GM23248 (cell line): Measurements from ENCODE around the gene RAB17. TPM values are rescaled to one million over a fixed set of nuclear protein-coding genes. Genes with fewer than 3 reads are reported as not detected.

Source experiments
- DNase-seq: peaks from one replicate; pipeline ENCODE4 v3.0.0-alpha.2; 2015
- H2AFZ ChIP-seq: fragments of 200-600 bp; sonication (generic); 2 replicates; pipeline ENCODE4 v1.6.1; 2016; ENCODE audit warnings: antibody characterized with exemption
- H3F3A ChIP-seq: fragments of 200-600 bp; sonication (generic); 2 replicates; pipeline ENCODE4 v1.6.1; 2016; ENCODE audit warnings: mild to moderate bottlenecking, antibody characterized with exemption, mixed run types; ENCODE audit not compliant: insufficient read depth
- H3K27ac ChIP-seq: fragments of 200-600 bp; sonication (generic); 2 replicates; pipeline ENCODE4 v1.5.1; 2016; ENCODE audit warnings: mild to moderate bottlenecking
- H3K27me3 ChIP-seq: fragments of 200-600 bp; sonication (generic); replicated peaks from 2 replicates; pipeline ENCODE4 v1.6.1; 2016; ENCODE audit warnings: mild to moderate bottlenecking; ENCODE audit not compliant: insufficient read depth
- H3K36me3 ChIP-seq: fragments of 200-600 bp; sonication (generic); 2 replicates; pipeline ENCODE4 v1.6.1; 2016; ENCODE audit warnings: low read depth, mild to moderate bottlenecking
- H3K4me1 ChIP-seq: fragments of 200-600 bp; sonication (generic); 2 replicates; pipeline ENCODE4 v1.6.1; 2016; ENCODE audit warnings: mild to moderate bottlenecking; ENCODE audit not compliant: insufficient read depth
- H3K4me2 ChIP-seq: fragments of 200-600 bp; sonication (generic); one replicate; pipeline ENCODE4 v1.6.1; 2016; ENCODE audit warnings: mild to moderate bottlenecking; ENCODE audit not compliant: unreplicated experiment
- H3K4me3 ChIP-seq: fragments of 200-600 bp; sonication (generic); 2 replicates; pipeline ENCODE4 v1.5.1; 2016; ENCODE audit warnings: mild to moderate bottlenecking
- H3K79me2 ChIP-seq: fragments of 200-600 bp; sonication (generic); 2 replicates; pipeline ENCODE4 v1.6.1; 2016; ENCODE audit warnings: mild to moderate bottlenecking; ENCODE audit not compliant: insufficient read depth
- H3K9ac ChIP-seq: fragments of 200-600 bp; sonication (generic); 2 replicates; pipeline ENCODE4 v1.6.1; 2016; ENCODE audit warnings: mild to moderate bottlenecking
- H3K9me2 ChIP-seq: fragments of 200-600 bp; sonication (generic); 2 replicates; pipeline ENCODE4 v1.6.1; 2016; ENCODE audit warnings: mixed run types, mild to moderate bottlenecking, moderate library complexity; ENCODE audit not compliant: insufficient read depth
- H3K9me3 ChIP-seq: fragments of 200-600 bp; sonication (generic); one replicate; pipeline ENCODE4 v1.6.1; 2017; ENCODE audit warnings: low read depth
- H4K20me1 ChIP-seq: fragments of 200-600 bp; sonication (generic); 2 replicates; pipeline ENCODE4 v1.6.0; 2016; ENCODE audit not compliant: insufficient read depth
- EZH2 ChIP-seq: fragments of 200-600 bp; sonication (generic); IDR thresholded peaks from 2 replicates; pipeline ENCODE4 v1.6.1; 2018; ENCODE audit warnings: antibody characterized with exemption, mild to moderate bottlenecking; ENCODE audit not compliant: insufficient read depth, poor library complexity, severe bottlenecking
- EZH2phosphoT487 ChIP-seq: fragments of 200-600 bp; sonication (generic); IDR thresholded peaks from 2 replicates; pipeline ENCODE4 v1.6.1; 2018; ENCODE audit warnings: antibody characterized with exemption, moderate library complexity, mild to moderate bottlenecking, low read depth; ENCODE audit not compliant: insufficient read depth
- WGBS, 2 experiments: methylation state at CpG; one replicate each; pipeline ENCODE4 v1.1.6; 2015 to 2017; ENCODE audit warnings: low lambda C conversion rate in 2 of 2, low coverage in 1 of 2; ENCODE audit errors: missing lambda C conversion rate in 2 of 2; 5-methylcytosine and 5-hydroxymethylcytosine counted together
- in situ Hi-C: fragments of 300-500 bp; cut with MboI; formaldehyde crosslinking; loops from 2 replicates; pipeline ENCODE4 v1.15.0; 2020
- polyA plus RNA-seq: library from polyadenylated mRNA; unstranded; fragments of >200 nt; fragmentation: Nextera tagmentation; extraction: Ambion mirVana; gene quantifications from 2 replicates; pipeline ENCODE4 v1.2.1, GENCODE V29; 2016
- total RNA-seq: library from RNA; depleted of rRNA; stranded (reverse); fragments of >200 nt; shearing (Covaris generic); gene quantifications from 2 replicates; pipeline ENCODE4 v1.2.3, GENCODE V29; 2014

Gene RAB17
- total and polyA plus RNA-seq, 2 experiments from 2014 or later = 1.7 TPM; not detected in 1

DNA sequence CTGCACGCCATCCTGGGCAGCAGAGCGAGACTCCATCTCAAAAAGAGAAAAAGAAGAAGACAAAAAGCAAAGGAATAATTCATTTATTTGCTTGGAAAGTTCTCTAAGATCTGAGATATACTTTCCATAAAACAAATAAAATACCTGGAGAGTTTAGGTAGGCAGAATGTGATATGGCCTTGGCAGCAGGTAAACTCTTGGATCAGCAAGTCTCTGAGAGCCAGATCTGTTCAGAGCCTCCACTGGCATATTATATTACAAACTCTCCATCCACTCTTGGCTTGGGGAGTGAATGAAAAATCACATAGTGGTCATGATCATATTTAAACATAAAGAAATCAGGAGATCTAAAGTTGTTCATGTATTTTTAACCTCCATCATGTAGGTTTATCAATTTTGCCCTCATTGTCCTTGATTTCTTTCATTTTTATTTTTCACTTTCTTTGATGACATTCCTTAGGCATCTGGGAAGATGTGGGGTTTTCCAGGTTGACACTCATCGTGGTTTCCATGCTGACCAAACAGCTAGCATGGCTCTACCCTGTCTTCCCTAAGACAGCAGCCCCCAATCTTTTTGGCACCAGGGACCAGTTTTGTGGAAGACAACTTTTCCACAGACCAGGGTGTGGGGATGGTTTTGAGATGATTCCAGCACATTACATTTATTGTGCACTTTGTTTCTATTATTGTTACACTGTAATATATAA lies 47.0 kb upstream of the RAB17 start:
- Histone ChIP-seq H3K9me3 (no peaks in the 10 kb centered on the region), H3K4me3 (no peak overlapping the region), H3K27me3 (peaks cover 4% of the 10 kb centered on the region), H2AFZ (no peak overlapping the region), H3K79me2 (peaks cover 86% of the 10 kb centered on the region), H3K4me1 (no peaks in the 10 kb centered on the region), H3F3A (no peaks in the 10 kb centered on the region), H3K27ac (no peak overlapping the region), H3K9me2 (no peaks in the 10 kb centered on the region), H3K4me2 (no peak overlapping the region), H3K36me3 (0 out of 2 replicates have a peak, but pooled peaks cover 3% of the 10 kb centered on the region), H4K20me1 (no peaks in the 10 kb centered on the region), H3K9ac (no peak overlapping the region)
- no peak for DNase-seq
- in situ Hi-C loops = no loop called here
- 97 to 100% methylated on average over 3 of the region's 3 CpGs for WGBS, 2 experiments
- TF ChIP-seq EZH2phosphoT487 (no peak), EZH2 (no peak)

DNA sequence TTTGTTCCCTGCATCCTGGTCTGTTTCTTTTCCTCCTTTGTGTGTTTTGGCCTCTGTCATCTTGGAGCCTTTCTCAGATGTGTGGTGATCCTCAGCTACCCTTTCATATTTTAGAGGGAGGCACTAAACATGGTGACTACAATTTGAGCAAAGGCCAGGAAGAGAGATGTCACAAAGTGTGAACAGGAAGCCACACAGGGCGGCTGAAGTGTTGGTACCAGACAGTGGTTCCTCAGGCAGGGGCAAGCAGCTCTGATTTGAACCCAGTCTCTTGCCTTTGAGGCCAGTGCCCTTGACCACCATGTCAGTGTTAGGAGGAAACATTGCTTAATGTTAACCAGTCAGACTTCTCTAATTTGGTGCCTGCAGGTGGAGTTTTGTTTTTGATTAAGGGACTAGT lies 46.0 kb upstream of the RAB17 start:
- TF ChIP-seq EZH2 (no peak), EZH2phosphoT487 (no peak)
- no peaks in the 10 kb centered on the region for H3K9me3 ChIP-seq
- no peak overlapping the region for H3K4me3 ChIP-seq
- DNase-seq = no peak
- H3K36me3 ChIP-seq = 0 out of 2 replicates have a peak, but pooled peaks cover 3% of the 10 kb centered on the region
- no peak overlapping the region for H3K4me2 ChIP-seq
- no peaks in the 10 kb centered on the region for H3K9me2 ChIP-seq
- no peaks in the 10 kb centered on the region for H3F3A ChIP-seq
- no peak overlapping the region for H3K9ac ChIP-seq
- 97 to 100% methylated on average over 1 of the region's 1 CpG for WGBS, 2 experiments
- H3K79me2 ChIP-seq = peaks cover 93% of the 10 kb centered on the region
- in situ Hi-C loops = no loop called here
- H3K4me1 ChIP-seq = no peaks in the 10 kb centered on the region
- no peak overlapping the region for H2AFZ ChIP-seq
- H3K27ac ChIP-seq = no peak overlapping the region
- no peaks in the 10 kb centered on the region for H3K27me3 ChIP-seq
- no peaks in the 10 kb centered on the region for H4K20me1 ChIP-seq

- H3K79me2 ChIP-seq = peaks cover 91% of the 10 kb centered on the region
- H3F3A ChIP-seq = no peaks in the 10 kb centered on the region
- no peak overlapping the region for H3K9ac ChIP-seq
- peaks cover 21% of the 10 kb centered on the region for H3K4me1 ChIP-seq
- 53 to 58% methylated on average over 10 of the region's 10 CpGs for WGBS, 2 experiments
- in situ Hi-C loops = no loop called here
- no peaks in the 10 kb centered on the region for H4K20me1 ChIP-seq
- no peak overlapping the region for H3K27ac ChIP-seq
- no peak overlapping the region for H3K4me2 ChIP-seq
- no peaks in the 10 kb centered on the region for H3K27me3 ChIP-seq
- no peak for DNase-seq
- H3K4me3 ChIP-seq = no peak overlapping the region
- no peak overlapping the region for H2AFZ ChIP-seq
- 0 out of 2 replicates have a peak, but pooled peaks cover 3% of the 10 kb centered on the region for H3K36me3 ChIP-seq
- TF ChIP-seq EZH2 = no peak
- no peak for TF ChIP-seq EZH2phosphoT487
- no peaks in the 10 kb centered on the region for H3K9me2 ChIP-seq
- H3K9me3 ChIP-seq = no peaks in the 10 kb centered on the region
These were observed 42.6 kb upstream of the RAB17 start for GRCh38 chr2:237633061-237633561.

DNA sequence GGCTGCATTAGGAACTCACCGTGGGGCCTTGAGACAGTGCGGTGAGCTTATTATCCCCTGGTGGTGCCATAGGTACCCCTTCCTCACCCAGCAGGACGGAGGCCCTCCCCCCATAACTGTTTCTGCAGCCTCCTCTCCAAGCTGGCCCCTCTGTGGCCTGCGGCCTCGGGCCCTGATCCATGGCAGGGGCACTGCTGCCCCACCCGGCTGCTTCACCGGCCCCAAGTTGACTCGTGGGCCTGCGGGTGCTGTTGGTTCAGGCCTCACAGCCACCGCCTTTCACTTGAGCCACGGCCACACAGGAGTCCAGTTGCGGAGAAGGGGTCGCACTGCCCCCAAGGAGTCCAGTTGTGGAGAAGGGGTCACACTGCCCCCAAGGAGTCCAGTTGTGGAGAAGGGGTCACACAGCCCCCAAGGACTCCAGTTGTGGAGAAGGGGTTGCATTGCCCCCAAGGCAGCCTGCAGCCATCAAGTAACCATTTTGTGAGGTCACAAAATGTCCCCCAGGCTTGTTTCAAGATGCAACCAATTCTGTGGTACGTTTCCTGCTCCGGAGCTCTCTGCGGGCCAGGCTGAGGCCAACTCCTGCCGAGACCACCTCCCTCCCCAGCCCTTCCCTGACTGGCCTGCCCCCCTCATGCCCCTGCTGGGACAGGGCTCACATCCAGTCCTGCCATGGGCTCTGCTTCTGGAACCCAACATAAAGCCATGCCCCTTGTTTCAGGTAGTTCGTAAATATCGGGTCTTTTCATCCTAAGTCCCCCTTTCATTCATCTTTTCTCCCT lies 41.5 kb upstream of the RAB17 start:
- H3K9ac ChIP-seq = no peak overlapping the region
- no peak overlapping the region for H3K4me3 ChIP-seq
- WGBS, 2 experiments = 93 to 95% methylated on average over 17 to 19 of the region's 19 CpGs
- no peak overlapping the region for H3K27ac ChIP-seq
- H3K4me1 ChIP-seq = peaks cover 21% of the 10 kb centered on the region
- in situ Hi-C loops = no loop called here
- H3K79me2 ChIP-seq = peaks cover 80% of the 10 kb centered on the region
- no peak overlapping the region for H2AFZ ChIP-seq
- no peaks in the 10 kb centered on the region for H4K20me1 ChIP-seq
- H3K27me3 ChIP-seq = no peaks in the 10 kb centered on the region
- no peaks in the 10 kb centered on the region for H3F3A ChIP-seq
- no peak overlapping the region for H3K4me2 ChIP-seq
- DNase-seq = no peak
- TF ChIP-seq EZH2 (no peak), EZH2phosphoT487 (no peak)
- no peaks in the 10 kb centered on the region for H3K9me2 ChIP-seq
- H3K9me3 ChIP-seq = no peaks in the 10 kb centered on the region
- 0 out of 2 replicates have a peak, but pooled peaks cover 3% of the 10 kb centered on the region for H3K36me3 ChIP-seq
